Subcutaneous adipose tissue (tissue), 4 donors: Measurements from ENCODE around the gene CIT. TPM values are rescaled to one million over a fixed set of nuclear protein-coding genes. Genes with fewer than 3 reads are reported as not detected.

Experiments used
- CTCF ChIP-seq: fragments of 450-650 bp; IDR thresholded peaks from one replicate; pipeline ENCODE4 v1.5.1; 2016; ENCODE audit warnings: low read depth, mild to moderate bottlenecking, control low read depth, antibody characterized with exemption, moderate library complexity
- total RNA-seq, 4 donors: library from RNA; depleted of rRNA; stranded (reverse); fragments of >200 nt; gene quantifications; one replicate each; pipeline ENCODE4 v1.1.0, GENCODE V29; 2016

Gene CIT
- total RNA-seq, 4 donors from 2014 or later = 1.3 to 5.3 (median 5.1) TPM

GRCh38 chr12:119671070-119671469 is 206.1 kb downstream of the CIT start:
- TF ChIP-seq CTCF = no peak

- no peak for TF ChIP-seq CTCF
These were observed 207.2 kb downstream of the CIT start for GRCh38 chr12:119669744-119670472.

- TF ChIP-seq CTCF = no peak
These were observed 208.7 kb downstream of the CIT start for GRCh38 chr12:119668324-119668841.

- TF ChIP-seq CTCF = no peak
These were observed 209.4 kb downstream of the CIT start, which contains the start of gene PRKAB1 for GRCh38 chr12:119667577-119668323. Gene PRKAB1 (plus strand): TSS chr12:119668133. CDS start chr12:119668245, 112 bp downstream.

GRCh38 chr12:119666900-119667576 is 210.1 kb downstream of the CIT start:
- no peak for TF ChIP-seq CTCF

- no peak for TF ChIP-seq CTCF
These were observed 210.8 kb downstream of the CIT start for GRCh38 chr12:119666226-119666795.
